Endothelial cell of umbilical vein (primary cell): ENCODE results near the gene PAPPA2. TPM values are rescaled to one million over a fixed set of nuclear protein-coding genes. Genes with fewer than 3 reads are reported as not detected.

Experiments
- BruUV-seq: library from RNA; stranded (reverse); fragments of 400-500 nt; replicated peaks from 2 replicates; lab custom pipeline; 2021; lab: Mats Ljungman, UMichigan
- CTCF ChIA-PET: fragments of 300-600, 350-600 bp; sonication (Branson Sonifier 250); formaldehyde crosslinking; loops from one replicate; lab custom pipeline; 2021; ENCODE audit warnings: antibody characterized with exemption, inconsistent platforms; lab: Charles Lee
- POLR2A ChIA-PET: fragments of 300-600, 350-600 bp; sonication (Branson Sonifier 250); formaldehyde crosslinking; loops from one replicate; lab custom pipeline; 2021; ENCODE audit warnings: antibody characterized with exemption, inconsistent platforms; lab: Charles Lee
- DNase-seq: peaks from one replicate; pipeline ENCODE4 v3.0.0-alpha.2; 2011; ENCODE audit warnings: low read depth, low spot score
- FAIRE-seq: peaks from 2 replicates; lab custom pipeline; 2011; peaks lifted over from hg19 to GRCh38; lab: Jason Lieb, UNC
- H2AFZ ChIP-seq: 2 replicates; pipeline ENCODE4 v1.6.0; 2012; ENCODE audit warnings: low read depth, low read length, control low read depth, inconsistent platforms
- H3K27ac ChIP-seq: 2 replicates; pipeline ENCODE4 v1.5.1; 2011; ENCODE audit warnings: low read depth, mild to moderate bottlenecking, control low read depth, low read length, moderate library complexity; ENCODE audit not compliant: insufficient read depth
- H3K27me3 ChIP-seq, 2 experiments: 2 replicates each; pipeline versions ENCODE4 v1.6.0 to v1.6.1; 2011; ENCODE audit warnings: low read length in 2 of 2, mixed read lengths in 1 of 2; ENCODE audit not compliant: control insufficient read depth in 2 of 2, insufficient read depth in 2 of 2
- H3K36me3 ChIP-seq, 2 experiments: 2 replicates in 1 of 2; 3 replicates in 1 of 2; pipeline ENCODE4 v1.5.1; 2011; ENCODE audit warnings: low read length in 2 of 2, mild to moderate bottlenecking in 1 of 2, moderate library complexity in 1 of 2; ENCODE audit not compliant: control insufficient read depth in 2 of 2, insufficient read depth in 2 of 2; ENCODE audit errors: extremely low read depth in 1 of 2
- H3K4me1 ChIP-seq: 3 replicates; pipeline ENCODE4 v1.5.1; 2011; ENCODE audit warnings: mild to moderate bottlenecking, low read length; ENCODE audit not compliant: control insufficient read depth, insufficient read depth; ENCODE audit errors: extremely low read depth
- H3K4me2 ChIP-seq: 2 replicates; pipeline ENCODE4 v1.6.1; 2011; ENCODE audit warnings: low read length, control low read depth, mixed read lengths; ENCODE audit not compliant: insufficient read depth
- H3K4me3 ChIP-seq, 3 experiments: fragments of 200-600 bp in 1 of 3; sonication (generic), shearing (Covaris generic) in 1 of 3; replicated peaks in 1 of 3; 2 replicates each; pipeline ENCODE4 v1.5.1; 2011 to 2016; ENCODE audit warnings: control low read depth in 3 of 3, low read length in 3 of 3, mild to moderate bottlenecking in 2 of 3, inconsistent platforms in 1 of 3, low read depth in 1 of 3, moderate library complexity in 1 of 3; ENCODE audit not compliant: insufficient read depth in 1 of 3
- H3K79me2 ChIP-seq: 2 replicates; pipeline ENCODE4 v1.6.0; 2012; ENCODE audit warnings: low read length, inconsistent platforms; ENCODE audit not compliant: control insufficient read depth, insufficient read depth
- H3K9ac ChIP-seq: replicated peaks from 2 replicates; pipeline ENCODE3; 2011; ENCODE audit warnings: low read length, control low read depth; ENCODE audit not compliant: insufficient read depth; ENCODE audit errors: extremely low read depth
- H3K9me1 ChIP-seq: replicated peaks from 3 replicates; pipeline ENCODE4 v1.6.0; 2011; ENCODE audit warnings: mild to moderate bottlenecking, low read length; ENCODE audit not compliant: control insufficient read depth, insufficient read depth; ENCODE audit errors: extremely low read depth
- H3K9me3 ChIP-seq: replicated peaks from 2 replicates; pipeline ENCODE4 v1.5.1; 2012; ENCODE audit warnings: low read length, inconsistent platforms; ENCODE audit not compliant: control insufficient read depth, insufficient read depth
- H4K20me1 ChIP-seq: replicated peaks from 2 replicates; pipeline ENCODE3; 2011; ENCODE audit warnings: mild to moderate bottlenecking, low read length; ENCODE audit not compliant: control insufficient read depth, insufficient read depth; ENCODE audit errors: extremely low read depth
- CTCF ChIP-seq, 2 donors: IDR thresholded peaks; 1 replicate in 1 of 2; 2 replicates in 1 of 2; pipeline ENCODE4 v1.5.1; 2011; ENCODE audit warnings: low read length in 2 of 2, mild to moderate bottlenecking in 2 of 2, moderate library complexity in 2 of 2, control low read depth in 1 of 2, inconsistent platforms in 1 of 2, low read depth in 1 of 2; ENCODE audit not compliant: insufficient read depth in 1 of 2; ENCODE audit errors: extremely low read depth in 1 of 2
- EZH2 ChIP-seq: IDR thresholded peaks from 2 replicates; pipeline ENCODE4 v1.6.1; 2012; ENCODE audit warnings: borderline replicate concordance, low read depth, mild to moderate bottlenecking, moderate library complexity, low read length, inconsistent platforms; ENCODE audit not compliant: severe bottlenecking
- FOS ChIP-seq: IDR thresholded peaks from 2 replicates; pipeline ENCODE4 v1.6.1; 2011; ENCODE audit warnings: mild to moderate bottlenecking, low read length, moderate library complexity, borderline replicate concordance; ENCODE audit not compliant: insufficient read depth
- GATA2 ChIP-seq: IDR thresholded peaks from 2 replicates; pipeline ENCODE4 v1.7.0; 2011; ENCODE audit warnings: low read depth, mild to moderate bottlenecking, moderate library complexity, mixed read lengths, low read length; ENCODE audit not compliant: insufficient read length, insufficient read depth
- JUN ChIP-seq: IDR thresholded peaks from 2 replicates; pipeline ENCODE4 v1.6.1; 2011; ENCODE audit warnings: borderline replicate concordance, low read depth; ENCODE audit not compliant: insufficient read length, insufficient read depth
- MAX ChIP-seq: IDR thresholded peaks from 2 replicates; pipeline ENCODE4 v1.6.1; 2011; ENCODE audit not compliant: insufficient read depth, insufficient read length
- MYC ChIP-seq: IDR thresholded peaks from one replicate; pipeline ENCODE4 v1.6.1; 2011; ENCODE audit warnings: mild to moderate bottlenecking, low read depth, low read length
- POLR2A ChIP-seq: IDR thresholded peaks from 2 replicates; pipeline ENCODE4 v1.6.1; 2012; ENCODE audit warnings: low read depth, mild to moderate bottlenecking, control low read depth, low read length
- dilution Hi-C: fragments of 300-500 bp; cut with MboI; formaldehyde crosslinking; loops from one replicate; pipeline ENCODE4 v1.15.0; 2019; ENCODE audit warnings: low sequenced_read_pairs; ENCODE audit not compliant: extremely low pct_ligation_motif_present
- intact Hi-C: fragments of 100-400 bp; cut with micrococcal nuclease; formaldehyde crosslinking; loops from one replicate; pipeline ENCODE4 v1.10.0; 2022
- polyA plus RNA-seq, 4 experiments: library from polyadenylated mRNA; depleted of rRNA in 3 of 4; stranded (reverse) in 3 of 4; unstranded in 1 of 4; fragments of >200 nt; gene quantifications; 2 replicates each; pipeline versions ENCODE4 v1.2.1 to v1.2.3, GENCODE V29; 2011 to 2012; ENCODE audit warnings: missing spikeins in 1 of 4
- total RNA-seq: library from RNA; stranded (reverse); gene quantifications from 2 replicates; pipeline ENCODE4 v1.2.3, GENCODE V29; 2021

PAPPA2 gene
- total and polyA plus RNA-seq, 2 donors (not counting 3 experiments of a cell fraction or from before 2014, with no cell fraction given), result not detected

- no peak overlapping the region for H3K4me2 ChIP-seq
- ChIA-PET CTCF (no interaction called here), POLR2A (no interaction called here)
- no peaks in the 10 kb centered on the region for H3K4me1 ChIP-seq
- intact Hi-C loops, result no loop called here
- FAIRE-seq, result no peak
- dilution Hi-C loops, result no loop called here
- no peaks in the 10 kb centered on the region for H4K20me1 ChIP-seq
- no peaks in the 10 kb centered on the region for H3K36me3 ChIP-seq
- H3K9me3 ChIP-seq, result no peaks in the 10 kb centered on the region
- no peaks in the 10 kb centered on the region for H3K27me3 ChIP-seq
- DNase-seq, result no peak
- TF ChIP-seq FOS, result no peak
- TF ChIP-seq EZH2, result no peak
- TF ChIP-seq CTCF (IDR thresholded peaks at IDR 0.05; ENCODE audit: extremely low read depth in 1 of 2, insufficient read depth in 1 of 2, low read depth in 1 of 2, low read length in 2 of 2), result no peak
- no peak for TF ChIP-seq POLR2A
- TF ChIP-seq GATA2, result no peak
- no peak for TF ChIP-seq MYC
- TF ChIP-seq JUN, result no peak
- no peak for TF ChIP-seq MAX
- no peaks in the 10 kb centered on the region for H3K9me1 ChIP-seq
- H3K79me2 ChIP-seq, result no peaks in the 10 kb centered on the region
- H3K27ac ChIP-seq, result no peak overlapping the region
- H3K9ac ChIP-seq, result no peak overlapping the region
- H2AFZ ChIP-seq, result no peak overlapping the region
- BruUV-seq, result no TSS peak
- H3K4me3 ChIP-seq, result no peak overlapping the region
These were observed 22.8 kb upstream of the PAPPA2 start for GRCh38 chr1:176440176-176440575.
